HepG2 (cell line): ENCODE results near the gene SPSB2. TPM values are rescaled to one million over a fixed set of nuclear protein-coding genes. Genes with fewer than 3 reads are reported as not detected.
"Not testable (repeated sequence)": the region's sequence is repeated elsewhere in the genome, so short reads cannot be mapped to it uniquely, and the experiment has no call there.

Experiments used
- ATAC-seq: fragments of 200-7000 bp; cut with Tn5 transposase; 3 replicates; pipeline ENCODE4 v1.9.1; 2020; ENCODE audit warnings: mild to moderate bottlenecking, moderate library complexity
- BruUV-seq: library from RNA; stranded (reverse); fragments of 400-500 nt; replicated peaks from 2 replicates; lab custom pipeline; 2021; lab: Mats Ljungman, UMichigan
- CTCF ChIA-PET: fragments of 300-600 bp; formaldehyde crosslinking; extraction: SDS; loops from one replicate; lab custom pipeline; 2021; ENCODE audit warnings: low total read pairs, inconsistent platforms, low intra/inter-chr PET ratio; lab: Yijun Ruan, JAX
- POLR2A ChIA-PET: fragments of 350-600 bp; sonication (Branson Sonifier 250); formaldehyde crosslinking; loops from one replicate; lab custom pipeline; 2020; ENCODE audit warnings: antibody characterized with exemption, inconsistent platforms; lab: Yijun Ruan, JAX
- DNase-seq: peaks from one replicate; pipeline ENCODE4 v3.0.0-alpha.2; 2015; ENCODE audit warnings: low spot score
- FAIRE-seq: peaks from 3 replicates; lab custom pipeline; 2011; peaks lifted over from hg19 to GRCh38; lab: Jason Lieb, UNC
- H2AFZ ChIP-seq: one replicate; pipeline ENCODE4 v1.6.1; 2011; ENCODE audit warnings: low read length, inconsistent platforms
- H3K27ac ChIP-seq: fragments of 300-600 bp; 3 replicates; pipeline ENCODE4 v1.8.0; 2011; ENCODE audit warnings: mixed run types, mild to moderate bottlenecking, mixed read lengths, low read length, inconsistent platforms; ENCODE audit not compliant: insufficient read depth; ENCODE audit errors: extremely low read length
- H3K27me3 ChIP-seq, 2 experiments: fragments of 200-600 bp in 1 of 2; 2 replicates in 1 of 2; 3 replicates in 1 of 2; pipeline versions ENCODE4 v1.6.0 to v1.8.0; 2011; ENCODE audit warnings: low read length in 2 of 2, mild to moderate bottlenecking in 2 of 2, moderate library complexity in 2 of 2, inconsistent platforms in 1 of 2; ENCODE audit not compliant: insufficient read depth in 2 of 2, control insufficient read depth in 1 of 2
- H3K36me3 ChIP-seq, 2 experiments: fragments of 200-600 bp in 1 of 2; replicated peaks in 1 of 2; 2 replicates in 1 of 2; 3 replicates in 1 of 2; pipeline versions ENCODE4 v1.5.1 to v1.8.0; 2011; ENCODE audit warnings: low read length in 2 of 2, inconsistent platforms in 1 of 2; ENCODE audit not compliant: insufficient read depth in 2 of 2, control insufficient read depth in 1 of 2
- H3K4me1 ChIP-seq: 2 replicates; pipeline ENCODE4 v1.5.1; 2012; ENCODE audit warnings: low read length, inconsistent platforms; ENCODE audit not compliant: insufficient read depth
- H3K4me2 ChIP-seq: 2 replicates; pipeline ENCODE4 v1.6.0; 2011; ENCODE audit warnings: low read depth, low read length, inconsistent platforms
- H3K4me3 ChIP-seq, 3 experiments: fragments of 200-600 bp in 1 of 3; sonication (generic), shearing (Covaris generic) in 1 of 3; replicated peaks in 1 of 3; 2 replicates each; pipeline ENCODE4 v1.5.1; 2011 to 2016; ENCODE audit warnings: low read length in 3 of 3, inconsistent platforms in 2 of 3, low read depth in 2 of 3, mild to moderate bottlenecking in 2 of 3, control low read depth in 1 of 3, mixed read lengths in 1 of 3; ENCODE audit not compliant: insufficient read depth in 1 of 3
- H3K79me2 ChIP-seq: one replicate; pipeline ENCODE4 v1.6.1; 2011; ENCODE audit warnings: low read length, inconsistent platforms; ENCODE audit not compliant: insufficient read depth
- H3K9ac ChIP-seq: 2 replicates; pipeline ENCODE4 v1.6.0; 2011; ENCODE audit warnings: mild to moderate bottlenecking, low read depth, low read length, inconsistent platforms; ENCODE audit not compliant: insufficient read depth
- H3K9me3 ChIP-seq: 2 replicates; pipeline ENCODE4 v1.5.1; 2012; ENCODE audit warnings: mild to moderate bottlenecking, low read length
- H4K20me1 ChIP-seq: 2 replicates; pipeline ENCODE4 v1.6.0; 2011; ENCODE audit warnings: inconsistent platforms, mild to moderate bottlenecking, low read length, moderate library complexity; ENCODE audit not compliant: insufficient read depth
- GATAD2A ChIP-seq: IDR thresholded peaks from 2 replicates; pipeline ENCODE4 v1.6.1; 2016
- PPARG ChIP-seq: conservative IDR thresholded peaks from 2 replicates; pipeline ENCODE4 v1.6.1; 2016; ENCODE audit warnings: missing biosample characterization, missing genetic modification reagents
- TSC22D2 ChIP-seq: sonication (generic); formaldehyde crosslinking; IDR thresholded peaks from 2 replicates; pipeline ENCODE4 v1.5.1; 2020; ENCODE audit warnings: missing genetic modification reagents, mild to moderate bottlenecking, borderline replicate concordance
- ZNF460 ChIP-seq: sonication (generic); formaldehyde crosslinking; IDR thresholded peaks from 2 replicates; pipeline ENCODE4 v1.5.1; 2020; ENCODE audit warnings: missing genetic modification reagents, mild to moderate bottlenecking, borderline replicate concordance
- ZNF615 ChIP-seq: sonication (generic); formaldehyde crosslinking; IDR thresholded peaks from 2 replicates; pipeline ENCODE4 v1.5.0; 2020; ENCODE audit warnings: mild to moderate bottlenecking, missing genetic modification reagents, borderline replicate concordance
- WGBS: methylation state at CpG from one replicate; pipeline ENCODE4 v1.1.6; 2017; ENCODE audit warnings: low lambda C conversion rate; 5-methylcytosine and 5-hydroxymethylcytosine counted together
- in situ Hi-C: cut with HindIII; loops from 2 replicates; pipeline ENCODE4 v1.10.0; 2017; ENCODE audit warnings: low pct_unique_long_range_greater_than_20kb; ENCODE audit not compliant: extremely low pct_ligation_motif_present
- intact Hi-C: fragments of 100-400 bp; cut with micrococcal nuclease; formaldehyde crosslinking; loops from one replicate; pipeline ENCODE4 v1.10.0; 2022; ENCODE audit not compliant: unreplicated experiment
- polyA plus RNA-seq, 8 experiments: library from polyadenylated mRNA; depleted of rRNA in 3 of 8; stranded (reverse) in 7 of 8; unstranded in 1 of 8; fragments of >200 nt; fragmentation: Illumina TruSeq in 4 of 8; extraction: Trizol in 4 of 8; gene quantifications; 2 replicates each; pipeline versions ENCODE4 v1.2.1 to v1.2.3, GENCODE V29; 2011 to 2016; ENCODE audit warnings: low read depth in 4 of 8, missing spikeins in 1 of 8, mixed read lengths in 1 of 8; ENCODE audit not compliant: insufficient read depth in 1 of 8
- total RNA-seq, 5 experiments: library from RNA; depleted of rRNA; stranded (reverse); fragments of >200 nt; fragmentation: Illumina TruSeq; extraction: Trizol; gene quantifications; 2 replicates each; pipeline ENCODE4 v1.2.3, GENCODE V29; 2016; ENCODE audit warnings: low read depth in 1 of 5
- TF ChIP-seq, protein P1 (sequence below): sonication (generic); formaldehyde crosslinking; IDR thresholded peaks from 2 replicates; pipeline ENCODE4 v1.8.0; 2022; ENCODE audit warnings: missing genetic modification reagents, low read depth, mild to moderate bottlenecking, borderline replicate concordance
- TF ChIP-seq, protein P2 (sequence below): sonication (generic); formaldehyde crosslinking; IDR thresholded peaks from 2 replicates; pipeline ENCODE4 v1.4.0; 2020; ENCODE audit warnings: missing genetic modification reagents
- TF ChIP-seq, protein P3 (sequence below): sonication (generic); formaldehyde crosslinking; conservative IDR thresholded peaks from 2 replicates; pipeline ENCODE4 v1.4.0; 2020; ENCODE audit warnings: mild to moderate bottlenecking, missing genetic modification reagents, moderate library complexity
- TF ChIP-seq, protein P4 (sequence below): sonication (generic); formaldehyde crosslinking; IDR thresholded peaks from 2 replicates; pipeline ENCODE4 v1.4.0; 2020; ENCODE audit warnings: missing genetic modification reagents, borderline replicate concordance

SPSB2 gene
- total and polyA plus RNA-seq, 2 of the 13 experiments (the other 11 are each of a cell fraction or from before 2014, with no cell fraction given) = 2.0 to 6.2 TPM

DNA sequence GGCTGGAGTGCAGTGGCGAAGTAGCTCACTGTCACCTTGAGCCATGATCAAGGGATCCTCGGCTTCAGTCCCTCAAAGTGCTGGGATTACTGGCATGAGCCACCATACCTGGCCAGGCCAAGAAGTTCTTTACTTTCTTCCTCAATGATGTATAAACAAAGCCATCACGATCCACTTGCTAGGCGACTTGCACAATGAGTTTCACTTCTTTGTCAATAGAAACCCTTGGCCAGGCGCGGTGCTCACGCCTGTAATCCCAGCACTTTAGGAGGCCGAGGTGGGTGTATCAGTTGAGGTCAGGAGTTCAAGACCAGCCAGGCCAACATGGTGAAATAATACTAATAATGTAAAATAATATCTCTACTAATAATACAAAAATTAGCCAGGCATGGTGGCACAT lies 14.4 kb upstream of the SPSB2 start (continued):
- TF ChIP-seq, protein P1, sequence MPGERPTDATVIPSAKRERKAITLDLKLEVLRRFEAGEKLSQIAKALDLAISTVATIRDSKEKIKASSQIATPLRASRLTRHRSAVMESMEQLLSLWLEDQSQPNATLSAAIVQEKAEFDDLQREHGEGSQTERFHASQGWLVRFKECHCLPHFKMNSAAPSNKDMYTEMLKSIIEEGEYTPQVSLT (CRISPR knock-in tag) = no peak
- TF ChIP-seq ZNF615 (CRISPR knock-in tag) = no peak
- no peak for TF ChIP-seq TSC22D2
- TF ChIP-seq, protein P2, sequence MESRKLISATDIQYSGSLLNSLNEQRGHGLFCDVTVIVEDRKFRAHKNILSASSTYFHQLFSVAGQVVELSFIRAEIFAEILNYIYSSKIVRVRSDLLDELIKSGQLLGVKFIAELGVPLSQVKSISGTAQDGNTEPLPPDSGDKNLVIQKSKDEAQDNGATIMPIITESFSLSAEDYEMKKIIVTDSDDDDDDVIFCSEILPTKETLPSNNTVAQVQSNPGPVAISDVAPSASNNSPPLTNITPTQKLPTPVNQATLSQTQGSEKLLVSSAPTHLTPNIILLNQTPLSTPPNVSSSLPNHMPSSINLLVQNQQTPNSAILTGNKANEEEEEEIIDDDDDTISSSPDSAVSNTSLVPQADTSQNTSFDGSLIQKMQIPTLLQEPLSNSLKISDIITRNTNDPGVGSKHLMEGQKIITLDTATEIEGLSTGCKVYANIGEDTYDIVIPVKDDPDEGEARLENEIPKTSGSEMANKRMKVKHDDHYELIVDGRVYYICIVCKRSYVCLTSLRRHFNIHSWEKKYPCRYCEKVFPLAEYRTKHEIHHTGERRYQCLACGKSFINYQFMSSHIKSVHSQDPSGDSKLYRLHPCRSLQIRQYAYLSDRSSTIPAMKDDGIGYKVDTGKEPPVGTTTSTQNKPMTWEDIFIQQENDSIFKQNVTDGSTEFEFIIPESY = peak; percentile 89
- TF ChIP-seq PPARG = no peak
- TF ChIP-seq, all 625 proteins: peak for 4

DNA sequence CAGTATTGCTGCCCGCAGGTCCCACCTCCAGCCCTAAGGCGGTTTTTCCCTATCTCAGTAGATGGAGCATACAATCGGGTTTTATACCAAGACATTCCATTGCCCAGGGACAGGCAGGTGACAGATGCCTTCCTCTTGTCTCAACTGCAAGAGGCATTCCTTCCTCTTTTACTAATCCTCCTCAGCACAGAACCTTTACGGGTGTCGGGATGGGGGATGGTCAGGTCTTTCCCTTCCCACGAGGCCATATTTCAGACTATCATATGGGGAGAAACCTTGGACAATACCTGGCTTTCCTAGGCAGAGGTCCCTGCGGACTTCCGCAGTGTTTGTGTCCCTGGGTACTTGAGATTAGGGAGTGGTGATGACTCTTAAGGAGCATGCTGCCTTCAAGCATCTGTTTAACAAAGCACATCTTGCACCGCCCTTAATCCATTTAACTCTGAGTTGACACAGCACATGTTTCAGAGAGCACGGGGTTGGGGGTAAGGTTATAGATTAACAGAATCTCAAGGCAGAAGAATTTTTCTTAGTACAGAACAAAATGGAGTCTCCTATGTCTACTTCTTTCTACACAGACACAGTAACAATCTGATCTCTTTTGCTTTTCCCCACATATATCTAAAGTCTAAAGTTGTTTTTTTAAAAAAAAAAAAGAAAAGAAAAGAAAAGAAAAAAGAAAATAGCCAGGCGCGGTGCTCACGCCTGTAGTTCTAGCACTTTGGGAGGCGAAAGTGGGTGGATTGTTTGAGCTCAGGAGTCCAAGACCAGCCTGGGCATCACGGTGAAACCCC lies 13.3 kb upstream of the SPSB2 start:
- H3K9ac ChIP-seq, ATAC-seq, H3K27me3 ChIP-seq, H2AFZ ChIP-seq, FAIRE-seq, DNase-seq, CTCF ChIA-PET, H3K79me2 ChIP-seq, H3K9me3 ChIP-seq, in situ Hi-C loops, H4K20me1 ChIP-seq, H3K36me3 ChIP-seq, intact Hi-C loops, BruUV-seq, H3K4me3 ChIP-seq: not testable (repeated sequence)
- peak overlapping the region; percentile 61 for H3K27ac ChIP-seq
- TF ChIP-seq, protein P3, sequence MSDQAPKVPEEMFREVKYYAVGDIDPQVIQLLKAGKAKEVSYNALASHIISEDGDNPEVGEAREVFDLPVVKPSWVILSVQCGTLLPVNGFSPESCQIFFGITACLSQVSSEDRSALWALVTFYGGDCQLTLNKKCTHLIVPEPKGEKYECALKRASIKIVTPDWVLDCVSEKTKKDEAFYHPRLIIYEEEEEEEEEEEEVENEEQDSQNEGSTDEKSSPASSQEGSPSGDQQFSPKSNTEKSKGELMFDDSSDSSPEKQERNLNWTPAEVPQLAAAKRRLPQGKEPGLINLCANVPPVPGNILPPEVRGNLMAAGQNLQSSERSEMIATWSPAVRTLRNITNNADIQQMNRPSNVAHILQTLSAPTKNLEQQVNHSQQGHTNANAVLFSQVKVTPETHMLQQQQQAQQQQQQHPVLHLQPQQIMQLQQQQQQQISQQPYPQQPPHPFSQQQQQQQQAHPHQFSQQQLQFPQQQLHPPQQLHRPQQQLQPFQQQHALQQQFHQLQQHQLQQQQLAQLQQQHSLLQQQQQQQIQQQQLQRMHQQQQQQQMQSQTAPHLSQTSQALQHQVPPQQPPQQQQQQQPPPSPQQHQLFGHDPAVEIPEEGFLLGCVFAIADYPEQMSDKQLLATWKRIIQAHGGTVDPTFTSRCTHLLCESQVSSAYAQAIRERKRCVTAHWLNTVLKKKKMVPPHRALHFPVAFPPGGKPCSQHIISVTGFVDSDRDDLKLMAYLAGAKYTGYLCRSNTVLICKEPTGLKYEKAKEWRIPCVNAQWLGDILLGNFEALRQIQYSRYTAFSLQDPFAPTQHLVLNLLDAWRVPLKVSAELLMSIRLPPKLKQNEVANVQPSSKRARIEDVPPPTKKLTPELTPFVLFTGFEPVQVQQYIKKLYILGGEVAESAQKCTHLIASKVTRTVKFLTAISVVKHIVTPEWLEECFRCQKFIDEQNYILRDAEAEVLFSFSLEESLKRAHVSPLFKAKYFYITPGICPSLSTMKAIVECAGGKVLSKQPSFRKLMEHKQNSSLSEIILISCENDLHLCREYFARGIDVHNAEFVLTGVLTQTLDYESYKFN (CRISPR knock-in tag) = 0 out of 2 replicates have a peak, but pooled peaks have one; percentile 18
- TF ChIP-seq ZNF460 (CRISPR knock-in tag) (peak; percentile 60; the same call in 1 of the 2 replicates), GATAD2A (CRISPR knock-in tag) (peak; percentile 7; the same call in 1 of the 2 replicates)
- TF ChIP-seq, protein P4, sequence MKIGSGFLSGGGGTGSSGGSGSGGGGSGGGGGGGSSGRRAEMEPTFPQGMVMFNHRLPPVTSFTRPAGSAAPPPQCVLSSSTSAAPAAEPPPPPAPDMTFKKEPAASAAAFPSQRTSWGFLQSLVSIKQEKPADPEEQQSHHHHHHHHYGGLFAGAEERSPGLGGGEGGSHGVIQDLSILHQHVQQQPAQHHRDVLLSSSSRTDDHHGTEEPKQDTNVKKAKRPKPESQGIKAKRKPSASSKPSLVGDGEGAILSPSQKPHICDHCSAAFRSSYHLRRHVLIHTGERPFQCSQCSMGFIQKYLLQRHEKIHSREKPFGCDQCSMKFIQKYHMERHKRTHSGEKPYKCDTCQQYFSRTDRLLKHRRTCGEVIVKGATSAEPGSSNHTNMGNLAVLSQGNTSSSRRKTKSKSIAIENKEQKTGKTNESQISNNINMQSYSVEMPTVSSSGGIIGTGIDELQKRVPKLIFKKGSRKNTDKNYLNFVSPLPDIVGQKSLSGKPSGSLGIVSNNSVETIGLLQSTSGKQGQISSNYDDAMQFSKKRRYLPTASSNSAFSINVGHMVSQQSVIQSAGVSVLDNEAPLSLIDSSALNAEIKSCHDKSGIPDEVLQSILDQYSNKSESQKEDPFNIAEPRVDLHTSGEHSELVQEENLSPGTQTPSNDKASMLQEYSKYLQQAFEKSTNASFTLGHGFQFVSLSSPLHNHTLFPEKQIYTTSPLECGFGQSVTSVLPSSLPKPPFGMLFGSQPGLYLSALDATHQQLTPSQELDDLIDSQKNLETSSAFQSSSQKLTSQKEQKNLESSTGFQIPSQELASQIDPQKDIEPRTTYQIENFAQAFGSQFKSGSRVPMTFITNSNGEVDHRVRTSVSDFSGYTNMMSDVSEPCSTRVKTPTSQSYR (CRISPR knock-in tag) = peak; percentile 32; the same call in 1 of the 2 replicates
- POLR2A ChIA-PET = interaction anchor here (0.7 to 3.0 kb wide), 4 partner anchors 14 to 57 kb away, joined by 3 to 25 read pairs (median 4); partner anchors contain the start of genes C12orf57, LRRC23, RNU7-1 and SPSB2
- H3K4me2 ChIP-seq = peak overlapping the region; percentile 18; the same call in 1 of the 2 replicates
- WGBS = 59% methylated on average over 12 of the region's 15 CpGs
- peaks cover 55% of the 10 kb centered on the region for H3K4me1 ChIP-seq
